ENCODE data around the gene VPS36. TPM values are rescaled to one million over a fixed set of nuclear protein-coding genes. Genes with fewer than 3 reads are reported as not detected.

VPS36 gene
- total and polyA plus RNA-seq, 2 of the 13 experiments (the other 11 are each of a cell fraction or from before 2014, with no cell fraction given) = 17.2 to 22.4 TPM

DNA sequence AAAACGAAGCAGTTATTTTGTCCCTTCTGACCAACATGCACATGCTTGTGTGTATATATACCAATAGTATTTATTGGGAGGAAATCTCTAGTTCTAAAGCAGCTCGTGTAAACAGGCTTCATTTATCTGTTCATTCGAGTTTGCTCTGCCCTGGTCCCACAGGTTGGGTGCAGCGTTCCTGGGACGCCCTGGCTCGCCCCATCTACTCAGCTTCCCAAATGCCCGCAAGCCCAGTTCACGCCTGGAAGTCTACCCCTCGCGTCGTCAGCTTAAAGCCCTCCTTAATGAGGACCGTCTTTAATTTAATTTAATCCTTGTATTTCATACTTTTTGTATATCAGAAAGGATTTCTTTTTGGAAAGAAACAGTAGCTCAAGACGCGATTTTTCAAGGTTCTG is 45.1 kb downstream of the VPS36 start:
- WGBS (ENCODE audit: low lambda C conversion rate) = 50% methylated on average over 14 of the region's 14 CpGs
- Histone ChIP-seq H3K9me3 (ENCODE audit: low read length) (no peaks in the 10 kb centered on the region), H3K4me1 (ENCODE audit: insufficient read depth, low read length) (0 out of 2 replicates have a peak, but pooled peaks cover 7% of the 10 kb centered on the region), H3K9ac (ENCODE audit: insufficient read depth, low read depth, low read length) (no peak overlapping the region), H3K79me2 (ENCODE audit: insufficient read depth, low read length) (no peaks in the 10 kb centered on the region), H3K4me2 (ENCODE audit: low read depth, low read length) (peak overlapping the region; percentile 59), H3K27ac (ENCODE audit: extremely low read length, insufficient read depth, low read length) (no peak overlapping the region), H3K4me3 (replicated peaks in 1 of 3; ENCODE audit: insufficient read depth in 1 of 3, low read depth in 2 of 3, low read length in 3 of 3) (no peak overlapping the region; a peak in 1 of 6 replicates), H3K27me3 (ENCODE audit: control insufficient read depth in 1 of 2, insufficient read depth in 2 of 2, low read length in 2 of 2) (peaks cover 2 to 19% of the 10 kb centered on the region in 2 experiments), H3K36me3 (replicated peaks in 1 of 2; ENCODE audit: control insufficient read depth in 1 of 2, insufficient read depth in 2 of 2, low read length in 2 of 2) (no peaks in the 10 kb centered on the region), H2AFZ (ENCODE audit: low read length) (no peak overlapping the region), H4K20me1 (ENCODE audit: insufficient read depth, low read length) (no peaks in the 10 kb centered on the region)
- FAIRE-seq (no peak), DNase-seq (ENCODE audit: low spot score) (no peak), ATAC-seq (peak; percentile 35; the same call in 2 of the 3 replicates)
- intact Hi-C loops (cut with micrococcal nuclease; ENCODE audit: unreplicated experiment) (no loop called here), in situ Hi-C loops (cut with HindIII; ENCODE audit: extremely low pct_ligation_motif_present, low pct_unique_long_range_greater_than_20kb) (no loop called here)
- POLR2A ChIA-PET = no interaction called here
- CTCF ChIA-PET (ENCODE audit: low intra/inter-chr PET ratio, low total read pairs) = no interaction called here
- BruUV-seq (replicated peaks) = no TSS peak
- TF ChIP-seq ZNF318 (CRISPR knock-in tag; IDR thresholded peaks at IDR 0.05) (no peak), ZNF276 (CRISPR knock-in tag; IDR thresholded peaks at IDR 0.05; ENCODE audit: low read depth) (no peak), HOXA3 (CRISPR knock-in tag; IDR thresholded peaks at IDR 0.05) (no peak), MAZ (IDR thresholded peaks at IDR 0.05; ENCODE audit: borderline replicate concordance, low read depth, low read length) (no peak), MAZ (CRISPR knock-in tag; IDR thresholded peaks at IDR 0.05; ENCODE audit: low read depth) (no peak), CHD4 (IDR thresholded peaks at IDR 0.05; ENCODE audit: borderline replicate concordance, low read length) (no peak), ZNF780A (CRISPR knock-in tag; IDR thresholded peaks at IDR 0.05) (no peak), YEATS4 (CRISPR knock-in tag; IDR thresholded peaks at IDR 0.05; ENCODE audit: borderline replicate concordance) (no peak), ZNF672 (CRISPR knock-in tag; IDR thresholded peaks at IDR 0.05) (no peak), POGZ (CRISPR knock-in tag; IDR thresholded peaks at IDR 0.05) (no peak), PRDM10 (CRISPR knock-in tag; IDR thresholded peaks at IDR 0.05; ENCODE audit: low read depth) (no peak), KAT7 (CRISPR knock-in tag; IDR thresholded peaks at IDR 0.05; ENCODE audit: borderline replicate concordance) (no peak)

Measured in HepG2 (cell line).